GM04503 (cell line): Measurements from ENCODE around the gene AFF1.

Experiments
- DNase-seq: peaks from one replicate; pipeline ENCODE4 v3.0.0-alpha.2; 2012; ENCODE audit warnings: low read depth

The AFF1 gene

DNA sequence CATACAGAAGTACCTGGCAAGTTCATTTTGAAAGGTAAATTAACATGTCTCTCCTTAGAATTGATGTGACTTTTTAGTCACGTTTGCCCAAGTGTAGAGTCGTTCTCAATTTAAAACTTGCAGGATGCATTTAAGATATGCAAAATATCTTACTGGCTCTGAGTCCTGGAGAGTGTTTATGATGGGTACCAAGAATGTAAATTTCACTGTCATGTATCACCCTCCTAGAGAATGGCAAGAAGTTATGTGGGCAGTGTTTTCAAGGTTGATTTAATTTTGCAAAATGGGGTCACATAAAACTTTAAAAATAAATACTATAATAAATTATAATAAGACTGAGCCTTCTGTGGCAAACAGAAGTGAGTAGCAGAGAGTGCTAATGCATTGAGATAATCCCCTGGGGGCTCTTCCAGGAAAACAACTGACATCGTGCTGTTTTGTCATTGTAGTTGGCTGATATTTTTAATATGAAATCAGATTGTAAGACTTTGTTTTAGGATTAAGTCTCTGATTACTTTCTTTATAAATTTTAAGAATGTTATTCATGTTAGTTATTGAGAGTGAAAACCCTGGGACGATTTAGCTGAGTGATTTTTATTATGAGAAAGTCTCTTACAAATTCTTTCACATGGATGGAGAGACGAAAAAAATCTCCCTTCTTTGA is 103.0 kb downstream of the AFF1 start:
- DNase-seq: no peak

DNA sequence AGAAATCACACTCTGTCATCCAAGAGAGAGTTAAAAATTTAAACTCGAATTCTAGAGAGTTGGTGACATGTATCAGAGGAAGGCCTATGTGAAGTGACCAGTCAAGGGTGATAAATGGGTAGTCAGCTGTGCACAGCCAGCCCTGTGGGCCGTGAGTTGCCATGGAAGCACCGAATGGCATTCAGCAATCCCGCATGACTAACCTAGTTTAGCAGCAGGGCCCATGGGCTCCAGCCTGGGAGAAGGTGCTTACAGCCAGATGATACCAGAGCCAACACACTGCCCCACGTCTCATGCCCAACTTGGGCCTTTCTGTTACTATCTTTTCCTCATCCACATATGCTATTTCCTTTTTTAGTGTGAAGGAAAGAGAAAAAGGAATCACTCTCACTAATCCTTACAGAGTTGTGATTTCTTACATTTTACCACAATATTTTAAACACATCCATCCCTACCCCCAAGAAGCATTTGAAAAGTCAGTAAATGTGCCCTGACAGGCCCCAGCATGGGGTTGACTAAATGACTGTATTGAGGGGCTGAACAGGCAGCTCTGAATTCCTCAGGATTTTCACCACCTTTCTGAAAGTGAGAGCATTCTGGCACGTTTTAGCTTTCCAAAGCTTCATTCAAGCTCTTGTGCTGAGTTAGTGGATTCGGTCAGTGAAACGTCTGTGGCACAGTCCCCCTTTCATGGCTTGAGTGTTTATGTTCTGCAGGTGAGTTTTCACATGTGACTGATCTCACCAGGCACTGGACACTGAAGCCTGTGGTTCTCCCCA is 104.2 kb downstream of the AFF1 start:
- peak; percentile 80 for DNase-seq

DNA sequence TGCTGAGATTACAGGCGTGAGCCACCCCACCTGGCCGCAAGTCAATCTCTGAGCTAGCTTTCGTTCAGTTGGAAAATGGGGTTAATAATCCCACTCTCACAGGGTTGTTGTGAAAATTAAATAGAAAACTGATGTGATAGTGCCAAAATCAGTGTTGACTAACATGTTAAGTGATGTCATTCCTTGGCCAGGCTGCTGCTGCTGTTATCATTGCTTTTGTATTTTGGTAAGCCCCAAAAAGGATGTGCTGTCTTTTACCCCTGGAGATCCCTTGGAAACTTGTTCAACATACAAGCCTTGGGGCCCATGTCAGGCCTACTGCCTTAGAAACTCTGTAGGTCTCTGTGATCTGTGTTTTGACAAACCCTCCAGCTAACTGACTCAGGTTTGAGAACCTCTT is 106.3 kb downstream of the AFF1 start:
- DNase-seq: no peak

DNA sequence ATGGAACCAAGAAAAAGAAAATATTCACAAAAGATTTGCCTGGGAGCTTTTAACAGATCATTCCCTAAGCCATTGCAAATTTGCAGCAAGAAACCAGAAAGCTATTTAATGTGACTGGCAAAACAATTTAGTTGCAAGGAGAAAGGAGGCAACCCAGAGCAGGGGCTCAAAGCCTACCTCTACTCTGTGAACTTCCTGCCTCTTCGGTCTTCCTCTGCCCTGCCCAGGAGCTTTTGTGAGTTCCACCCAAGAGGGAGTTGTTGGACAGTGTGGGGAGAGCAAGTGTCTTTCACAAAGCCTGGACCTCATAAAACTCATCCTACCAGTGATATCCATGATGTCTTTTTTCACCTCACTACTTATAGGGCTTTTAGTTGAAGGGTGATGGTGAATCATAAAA is 107.4 kb downstream of the AFF1 start:
- DNase-seq: no peak

DNA sequence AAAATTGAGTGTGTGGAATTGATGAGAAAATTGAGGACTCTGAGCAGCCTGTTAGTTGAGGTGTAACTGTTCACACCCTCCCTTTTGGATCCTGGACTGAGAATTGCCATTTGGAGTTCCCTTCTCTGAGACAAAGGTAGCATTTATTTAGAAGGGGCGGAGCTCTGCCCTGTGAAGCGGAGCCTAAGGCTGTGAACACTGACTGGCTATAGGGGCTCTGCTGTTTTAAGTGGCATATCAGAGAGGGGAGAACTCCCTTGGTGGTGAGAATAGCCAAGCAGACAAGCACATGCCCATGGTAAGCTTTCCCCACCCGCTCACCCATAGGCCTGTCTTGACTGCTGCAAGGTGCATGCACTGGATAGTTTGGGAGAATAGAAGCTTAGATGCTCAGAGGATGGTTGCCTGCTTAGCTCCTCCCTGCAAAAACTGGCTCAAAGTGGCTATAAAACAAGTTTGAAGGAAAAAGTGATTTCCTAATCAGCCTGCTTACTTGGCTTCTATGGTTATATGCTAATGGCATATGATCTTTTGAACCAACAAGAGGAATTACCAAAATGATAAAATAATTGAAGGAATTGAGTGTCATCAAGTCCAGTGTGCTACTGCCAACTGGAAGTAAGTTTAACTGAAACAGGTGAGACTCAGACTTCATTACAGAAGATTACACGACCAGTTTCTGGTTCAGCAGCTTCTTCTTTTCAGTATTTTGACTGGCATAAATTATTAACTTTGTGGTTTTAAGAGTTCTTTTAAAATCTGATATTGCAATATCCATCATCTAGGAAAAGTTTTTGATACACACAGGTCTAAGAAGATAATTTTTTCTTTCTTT is 108.4 kb downstream of the AFF1 start:
- DNase-seq: no peak

DNA sequence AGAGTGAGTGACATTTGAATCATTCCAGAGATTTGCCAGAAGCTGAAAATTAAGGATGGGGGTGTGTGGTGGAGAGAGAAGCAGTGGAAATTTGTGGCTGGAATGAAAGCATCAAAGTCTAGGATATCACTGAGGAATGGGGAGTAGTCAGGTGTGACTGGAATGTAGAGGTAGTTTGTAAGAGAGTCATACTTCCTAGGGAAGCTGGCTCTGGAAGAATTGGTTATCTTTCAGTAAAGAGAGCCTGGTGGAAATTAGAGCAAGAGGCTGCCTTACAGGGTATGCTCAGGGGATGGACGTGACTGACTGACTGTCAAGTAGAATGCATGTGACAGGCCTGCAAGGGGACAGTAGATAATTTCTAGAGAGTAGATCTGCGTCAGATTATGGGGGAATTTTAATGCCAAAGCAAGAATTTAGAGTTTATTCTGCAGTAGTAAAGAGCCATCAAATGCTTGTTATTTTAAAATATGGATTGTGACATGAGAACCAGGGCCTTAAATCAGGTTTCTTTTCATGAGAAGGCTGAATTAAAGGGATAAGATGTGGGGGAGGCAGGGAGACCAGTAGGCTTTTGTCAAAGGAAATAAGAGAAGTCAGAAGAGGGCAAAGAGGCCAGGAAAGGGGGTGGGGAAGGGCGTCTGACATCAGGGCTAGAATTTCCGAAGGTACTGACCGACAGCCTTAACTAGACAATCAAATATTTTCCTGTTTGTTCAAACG is 109.9 kb downstream of the AFF1 start:
- no peak for DNase-seq

DNA sequence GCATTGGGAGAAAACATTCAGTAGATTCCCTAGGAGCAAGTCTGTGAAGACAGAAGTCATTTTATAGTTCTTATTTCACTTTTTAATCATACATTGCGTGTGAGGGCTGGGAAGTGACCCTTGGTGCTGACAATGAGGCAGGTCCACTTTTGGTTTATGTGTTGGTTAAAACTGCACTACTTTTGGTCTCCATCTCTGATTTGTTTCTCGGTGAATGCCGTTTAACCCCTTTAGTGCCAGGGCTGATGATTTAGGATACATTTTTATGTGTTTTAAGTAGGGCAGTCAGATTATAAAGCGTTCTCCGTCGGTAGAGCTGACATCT is 110.4 kb downstream of the AFF1 start:
- no peak for DNase-seq

DNA sequence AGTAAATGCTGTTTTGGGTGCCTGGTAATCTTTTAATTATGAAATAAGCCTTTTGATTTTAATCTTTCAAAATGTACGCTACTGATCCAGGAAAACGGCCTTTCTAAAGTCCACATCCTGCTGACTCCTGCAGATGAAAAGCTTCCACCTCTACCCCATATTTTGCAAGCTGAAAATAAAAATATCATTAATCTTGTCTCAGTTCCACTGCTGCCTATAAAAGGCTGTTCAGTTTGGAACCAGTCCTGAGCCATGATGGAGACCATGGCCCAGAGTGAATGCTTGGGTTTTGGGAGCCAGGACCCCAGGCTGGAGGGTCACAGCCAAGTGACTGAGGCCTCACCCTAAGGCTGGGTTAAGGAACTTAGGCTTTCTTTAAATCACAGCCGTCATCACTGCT is 110.8 kb downstream of the AFF1 start:
- no peak for DNase-seq

DNA sequence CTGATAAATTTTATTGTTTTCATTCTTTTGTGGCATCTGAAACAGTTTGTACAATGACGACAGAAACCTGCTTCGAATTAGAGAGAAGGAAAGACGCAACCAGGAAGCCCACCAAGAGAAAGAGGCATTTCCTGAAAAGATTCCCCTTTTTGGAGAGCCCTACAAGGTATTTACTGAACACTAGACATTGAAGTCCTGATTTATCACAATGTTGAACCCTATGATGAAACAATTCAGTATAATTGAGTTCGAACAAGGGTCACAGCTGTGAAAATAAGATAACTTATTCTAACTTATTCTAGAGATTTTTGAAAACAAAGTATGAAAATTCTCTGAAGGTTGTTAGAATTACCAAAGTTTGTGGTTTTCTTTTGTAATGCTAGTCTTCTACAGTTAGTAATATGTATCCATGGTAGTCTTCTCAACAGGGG is 111.3 kb downstream of the AFF1 start:
- no peak for DNase-seq

DNA sequence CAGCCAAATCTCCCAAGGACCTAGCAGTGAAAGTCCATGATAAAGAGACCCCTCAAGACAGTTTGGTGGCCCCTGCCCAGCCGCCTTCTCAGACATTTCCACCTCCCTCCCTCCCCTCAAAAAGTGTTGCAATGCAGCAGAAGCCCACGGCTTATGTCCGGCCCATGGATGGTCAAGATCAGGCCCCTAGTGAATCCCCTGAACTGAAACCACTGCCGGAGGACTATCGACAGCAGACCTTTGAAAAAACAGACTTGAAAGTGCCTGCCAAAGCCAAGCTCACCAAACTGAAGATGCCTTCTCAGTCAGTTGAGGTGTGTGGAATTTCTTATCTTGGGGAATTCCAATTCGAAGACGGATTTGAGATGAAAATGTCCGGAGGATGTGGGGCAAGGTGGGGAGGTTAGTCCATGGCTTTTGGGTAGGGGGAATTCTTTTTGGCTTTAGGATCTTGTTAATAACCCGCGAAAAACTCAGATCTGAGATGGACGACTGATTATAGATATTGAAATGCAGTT is 112.5 kb downstream of the AFF1 start:
- no peak for DNase-seq

DNA sequence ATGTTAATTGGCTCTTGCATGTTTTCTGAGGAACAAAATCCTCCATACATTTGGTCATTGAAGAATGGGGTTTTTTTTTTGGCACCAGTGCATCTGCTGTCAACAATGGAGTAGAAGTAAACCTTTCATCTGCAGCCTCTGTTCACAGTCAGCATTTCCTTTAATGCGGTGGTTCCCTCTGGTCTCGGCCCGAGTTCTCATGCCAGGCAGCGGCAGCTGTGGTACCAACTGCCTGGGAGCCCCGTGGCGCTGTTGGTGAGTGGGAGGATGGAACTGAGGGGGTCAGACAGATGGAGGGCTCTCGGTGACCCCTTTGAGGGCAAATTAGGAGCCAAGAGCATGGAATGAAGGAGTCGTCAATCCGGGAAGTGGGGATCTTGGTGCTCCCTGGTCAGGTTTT is 114.7 kb downstream of the AFF1 start:
- no peak for DNase-seq

DNA sequence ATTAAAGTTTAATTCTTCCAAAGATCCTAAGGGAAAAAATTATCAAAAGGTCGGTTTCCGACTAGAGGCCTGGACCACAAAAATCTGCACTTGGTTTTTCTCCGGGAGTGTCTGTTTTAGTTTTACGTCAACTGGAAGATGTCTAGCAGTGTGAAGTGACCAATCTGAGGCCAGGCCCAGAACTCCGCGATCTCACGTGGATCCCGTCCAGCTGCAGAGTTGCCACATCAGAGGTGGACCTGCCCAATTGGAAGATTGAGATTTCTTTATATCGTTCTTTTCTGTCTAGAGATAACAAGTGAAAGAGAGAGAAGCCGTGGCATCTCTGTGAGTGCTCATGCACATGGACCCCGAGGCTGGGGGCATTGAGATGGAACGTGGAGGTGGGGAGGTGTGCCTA is 115.8 kb downstream of the AFF1 start:
- DNase-seq: no peak

DNA sequence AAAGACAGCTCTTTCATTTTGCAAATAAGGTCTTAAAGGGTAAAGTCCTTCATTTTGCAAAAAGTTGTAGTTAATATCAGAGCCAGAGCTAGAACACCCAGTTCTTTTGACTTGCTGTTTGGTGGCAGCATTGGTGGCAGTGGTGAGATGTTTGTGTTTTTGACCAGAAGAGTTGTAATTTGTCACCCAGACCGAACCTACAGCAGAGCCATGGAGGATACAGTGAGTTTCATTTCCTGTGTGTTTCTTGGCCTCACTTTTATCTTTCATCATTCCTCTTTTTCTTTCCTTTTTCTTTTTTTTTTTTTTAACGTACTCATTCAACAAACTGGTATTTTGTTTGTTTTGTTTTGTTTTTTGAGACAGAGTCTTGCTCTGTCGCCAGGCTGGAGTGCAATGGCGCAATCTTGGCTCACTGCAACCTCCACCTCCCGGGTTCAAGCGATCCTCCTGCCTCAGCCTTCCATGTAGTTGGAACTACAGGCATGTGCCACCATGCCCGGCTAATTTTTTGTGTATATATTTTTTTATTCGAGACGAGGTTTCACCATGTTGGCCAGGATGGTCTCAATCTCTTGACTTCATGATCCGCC is 116.4 kb downstream of the AFF1 start:
- no peak for DNase-seq

DNA sequence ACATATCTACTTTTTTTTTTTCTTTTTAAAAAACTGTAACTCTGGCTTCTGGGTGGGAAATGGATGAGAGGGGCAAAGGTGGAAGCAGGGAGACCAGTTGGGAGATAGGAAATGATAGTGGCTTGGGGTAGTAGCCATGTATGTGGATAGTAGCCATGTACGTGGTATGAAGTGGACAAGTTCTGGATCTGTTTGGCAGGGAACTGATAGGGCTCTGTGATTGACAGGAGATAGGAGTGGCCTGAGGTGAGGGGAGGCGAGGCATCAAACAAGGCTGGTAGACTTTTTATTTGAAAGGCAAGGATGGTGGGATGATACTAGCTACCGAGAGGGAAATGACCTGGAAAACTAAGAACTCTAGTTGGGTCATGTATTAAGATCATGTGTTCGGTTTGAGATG is 117.8 kb downstream of the AFF1 start:
- no peak for DNase-seq

DNA sequence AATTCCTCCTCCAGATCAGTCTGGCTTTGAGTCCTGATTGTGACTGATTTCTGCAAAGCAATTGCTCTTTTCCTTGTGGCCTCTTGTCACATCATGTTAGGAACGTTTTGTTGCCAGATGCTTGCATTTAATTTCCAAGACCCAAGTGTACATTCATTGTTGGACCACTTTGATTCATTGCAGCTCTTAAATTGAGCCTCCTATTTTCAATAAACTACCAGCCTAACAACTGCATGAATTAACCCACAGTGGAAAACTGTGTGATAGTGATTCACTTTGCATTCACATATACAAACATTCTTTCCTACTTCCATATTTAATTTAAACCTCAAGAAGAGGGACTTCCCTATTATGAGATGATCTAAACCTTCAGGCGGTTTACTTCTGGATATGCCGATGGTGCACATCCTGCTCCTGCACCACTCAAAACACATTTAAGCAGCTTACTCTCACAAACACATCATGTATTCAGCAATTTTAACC is 118.4 kb downstream of the AFF1 start:
- no peak for DNase-seq

DNA sequence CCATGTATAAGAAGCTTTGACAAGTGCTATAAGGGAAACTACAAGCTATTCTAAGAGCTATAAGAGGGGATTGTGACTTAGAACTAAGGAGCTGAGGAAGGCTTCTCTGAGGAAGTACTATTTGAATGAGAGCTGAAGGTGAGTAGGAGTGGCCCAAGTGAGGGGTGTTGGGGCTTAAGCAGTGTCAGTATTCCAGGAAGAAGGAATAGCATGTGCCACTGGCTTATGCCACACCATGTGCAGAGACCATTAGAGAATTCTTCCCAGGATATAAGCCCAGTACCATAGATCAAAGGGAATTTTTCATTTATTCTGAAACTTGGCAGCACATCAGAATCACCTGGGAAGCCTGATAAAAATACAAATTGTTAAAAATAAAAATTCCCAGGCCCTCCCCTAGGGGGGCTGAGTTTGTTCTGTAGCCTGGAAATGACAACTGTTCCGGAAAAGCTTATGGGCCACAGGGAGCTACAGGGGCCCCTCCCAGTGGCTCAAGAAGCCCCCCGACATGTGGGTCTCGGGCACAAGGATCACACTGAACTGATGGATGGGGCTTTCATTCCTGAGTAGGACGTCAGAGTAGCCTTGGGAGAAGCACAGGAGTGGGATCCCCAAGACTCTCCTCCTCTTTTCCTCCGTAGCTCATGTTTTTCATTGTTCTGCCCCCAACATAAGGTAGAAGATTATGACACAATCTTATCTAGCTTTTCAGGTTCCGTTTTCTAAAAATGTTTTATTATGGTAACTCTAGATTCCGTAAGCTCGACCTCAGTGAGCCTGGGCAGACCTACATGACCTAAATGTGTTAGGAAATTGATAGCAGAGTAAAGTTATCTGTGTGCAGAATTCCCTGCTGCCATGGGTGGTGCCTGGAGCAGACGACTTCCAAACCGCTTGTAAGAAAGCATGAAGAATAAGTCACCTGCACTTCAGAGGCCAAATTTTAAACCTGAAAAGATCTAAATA is 119.3 kb downstream of the AFF1 start:
- DNase-seq: no peak

DNA sequence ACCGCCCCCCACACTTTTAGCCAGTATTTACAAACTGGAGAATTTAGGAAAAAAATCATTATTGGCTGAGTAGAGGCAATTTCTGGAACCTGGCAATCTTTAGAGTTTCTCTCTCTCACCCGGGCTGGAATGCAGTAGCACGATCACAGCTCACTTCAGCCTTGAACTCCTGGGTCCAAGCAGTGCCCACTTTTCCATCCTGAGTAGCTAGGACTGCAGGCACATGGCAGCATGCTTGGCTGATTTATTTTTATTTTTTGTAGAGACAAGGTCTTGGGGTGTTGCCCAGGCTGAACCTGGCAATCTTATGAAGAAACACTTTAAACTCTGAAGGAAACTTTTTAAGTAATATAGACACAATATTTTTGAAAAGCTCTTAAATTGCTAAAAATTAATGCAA is 120.1 kb downstream of the AFF1 start:
- DNase-seq: no peak

DNA sequence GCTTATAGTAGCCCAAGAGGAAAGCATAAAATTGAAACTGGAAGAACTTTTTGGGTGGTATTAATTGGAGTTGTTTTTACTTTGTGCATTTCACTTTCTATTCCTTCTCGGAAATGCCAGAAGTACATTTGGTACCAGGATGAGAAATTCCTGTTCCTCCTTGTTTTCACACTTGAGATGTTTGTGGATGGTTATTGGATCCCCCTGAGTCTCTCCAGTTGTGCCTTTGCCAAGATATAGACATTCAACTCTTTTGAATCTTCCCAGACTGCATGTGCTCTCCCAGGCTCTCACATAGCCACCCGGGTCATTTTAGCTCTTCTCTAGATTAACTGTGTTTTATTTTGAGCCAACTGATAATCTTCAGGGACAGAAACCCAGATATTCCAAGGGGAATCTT is 120.5 kb downstream of the AFF1 start:
- DNase-seq: no peak

DNA sequence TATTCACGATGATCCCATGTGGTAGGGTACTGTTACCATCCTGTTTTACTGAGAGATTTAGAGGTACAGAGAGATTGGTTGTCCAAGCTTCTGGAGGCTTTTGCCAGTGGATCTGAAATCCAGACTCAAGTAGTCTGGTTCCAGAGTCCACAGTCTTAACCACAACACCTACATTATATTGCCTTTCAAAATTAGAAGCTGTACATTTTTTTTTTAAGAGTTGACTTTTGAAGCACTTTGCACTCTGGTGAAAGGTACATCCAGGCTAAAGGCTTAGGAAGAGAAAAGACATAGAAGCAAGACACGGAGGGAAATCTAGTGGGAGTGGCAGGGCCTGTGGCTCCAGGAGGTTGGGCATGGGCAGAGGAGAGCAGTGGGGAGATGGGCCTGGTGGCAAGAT is 122.1 kb downstream of the AFF1 start:
- no peak for DNase-seq

DNA sequence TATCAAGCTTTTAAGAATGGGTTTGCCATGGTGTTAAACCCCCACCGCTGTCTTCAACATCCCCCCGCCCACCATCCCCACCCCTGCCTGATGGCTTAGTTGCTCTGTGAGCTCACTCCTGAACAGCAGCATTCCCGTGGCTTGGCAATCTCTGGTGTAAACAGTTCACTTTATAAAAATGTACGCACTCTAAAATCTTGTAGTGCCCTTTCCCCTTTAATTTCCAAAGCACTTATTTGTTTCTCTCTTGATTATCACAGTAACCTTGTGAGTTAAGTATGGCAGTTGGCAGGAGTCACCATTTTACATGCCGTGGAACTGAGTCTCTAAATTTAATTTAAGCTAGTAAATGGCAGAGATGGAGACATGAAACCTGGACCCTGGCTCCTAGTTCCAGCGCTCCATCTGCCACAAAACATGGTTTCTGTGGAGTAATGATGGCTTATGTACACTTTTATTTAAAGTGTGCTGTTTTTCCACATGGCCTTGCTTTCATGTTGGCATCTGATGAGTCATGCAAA is 123.1 kb downstream of the AFF1 start:
- no peak for DNase-seq
